ENCODE results near the gene SORT1. TPM values are rescaled to one million over a fixed set of nuclear protein-coding genes. Genes with fewer than 3 reads are reported as not detected.

The SORT1 gene
- total and polyA plus RNA-seq, 2 of the 8 experiments (the other 6 are each of a cell fraction or from before 2014, with no cell fraction given): 18.7 to 69.6 TPM

- no peak for TF ChIP-seq CHD7 (IDR thresholded peaks at IDR 0.05; ENCODE audit: insufficient replicate concordance, low read length)
- TF ChIP-seq YY1 (IDR thresholded peaks at IDR 0.05; ENCODE audit: low read depth, low read length): no peak
- TF ChIP-seq NANOG (IDR thresholded peaks at IDR 0.05; ENCODE audit: insufficient read depth, low read depth, low read length, poor library complexity, severe bottlenecking): no peak
- TF ChIP-seq HDAC2 (IDR thresholded peaks at IDR 0.05; ENCODE audit: borderline replicate concordance in 1 of 2, low read depth in 2 of 2, low read length in 2 of 2): no peak
Observed at GRCh38 chr1:109294481-109294880, 103.2 kb downstream of the SORT1 start (continued).
